ENCODE measurements around the gene GLP1R. TPM values are rescaled to one million over a fixed set of nuclear protein-coding genes. Genes with fewer than 3 reads are reported as not detected.
A peak's percentile ranks its signal among the peaks of the same experiment; 100 is the strongest.

Gene GLP1R
- total RNA-seq, 1 donor from 2014 or later = not detected

DNA sequence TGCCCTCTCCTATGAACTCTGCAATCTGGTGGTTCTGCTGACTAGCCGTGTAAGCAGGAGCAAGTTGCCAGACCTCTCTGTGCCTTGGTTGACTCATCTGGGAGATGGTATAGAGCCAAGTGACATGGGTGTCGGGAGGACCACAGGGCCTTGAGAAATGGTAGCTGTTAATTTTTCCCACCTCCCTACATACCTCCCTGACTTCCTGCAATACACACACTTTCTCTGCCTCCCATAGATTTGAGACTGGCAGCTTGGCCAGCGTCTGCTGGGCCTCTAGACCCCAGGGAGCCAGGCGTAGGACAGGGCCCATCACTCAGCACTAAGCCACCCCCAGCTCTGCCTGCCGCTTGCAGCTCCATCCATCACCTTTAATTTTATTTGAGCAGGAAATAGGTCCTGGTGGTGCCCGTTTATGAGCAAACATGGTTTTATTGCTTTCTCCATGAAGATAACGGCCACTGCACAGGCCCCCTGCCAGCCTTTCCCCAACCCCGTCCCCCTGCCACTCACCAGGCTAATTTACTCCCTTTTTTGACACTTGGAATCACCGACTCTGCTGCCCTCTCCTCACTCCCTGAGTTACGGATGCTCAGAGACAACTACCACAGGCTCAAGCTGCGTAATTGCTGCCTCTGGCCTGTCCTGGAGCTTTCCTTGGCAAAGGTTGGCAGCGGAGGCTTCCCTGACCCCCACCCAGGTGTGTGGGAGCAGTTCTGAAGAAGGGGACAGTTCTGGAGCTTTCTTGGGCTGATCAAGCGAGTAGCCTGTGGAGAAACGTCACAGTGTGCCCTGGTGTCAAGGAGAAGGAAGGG lies 11.1 kb downstream of the GLP1R start:
- Mint-ChIP-seq H3K9me3 (ENCODE audit: low read depth) (no peaks in the 10 kb centered on the region), H3K4me3 (ENCODE audit: unreplicated experiment) (no peak overlapping the region), H3K4me1 (ENCODE audit: low read depth) (no peaks in the 10 kb centered on the region), H3K27ac (ENCODE audit: unreplicated experiment) (no peak overlapping the region), H3K27me3 (ENCODE audit: low read depth) (peaks cover 60% of the 10 kb centered on the region), H3K36me3 (ENCODE audit: low read depth) (no peaks in the 10 kb centered on the region)
- DNase-seq (ENCODE audit: low spot score) = peak; percentile 55
- TF ChIP-seq, protein P1, sequence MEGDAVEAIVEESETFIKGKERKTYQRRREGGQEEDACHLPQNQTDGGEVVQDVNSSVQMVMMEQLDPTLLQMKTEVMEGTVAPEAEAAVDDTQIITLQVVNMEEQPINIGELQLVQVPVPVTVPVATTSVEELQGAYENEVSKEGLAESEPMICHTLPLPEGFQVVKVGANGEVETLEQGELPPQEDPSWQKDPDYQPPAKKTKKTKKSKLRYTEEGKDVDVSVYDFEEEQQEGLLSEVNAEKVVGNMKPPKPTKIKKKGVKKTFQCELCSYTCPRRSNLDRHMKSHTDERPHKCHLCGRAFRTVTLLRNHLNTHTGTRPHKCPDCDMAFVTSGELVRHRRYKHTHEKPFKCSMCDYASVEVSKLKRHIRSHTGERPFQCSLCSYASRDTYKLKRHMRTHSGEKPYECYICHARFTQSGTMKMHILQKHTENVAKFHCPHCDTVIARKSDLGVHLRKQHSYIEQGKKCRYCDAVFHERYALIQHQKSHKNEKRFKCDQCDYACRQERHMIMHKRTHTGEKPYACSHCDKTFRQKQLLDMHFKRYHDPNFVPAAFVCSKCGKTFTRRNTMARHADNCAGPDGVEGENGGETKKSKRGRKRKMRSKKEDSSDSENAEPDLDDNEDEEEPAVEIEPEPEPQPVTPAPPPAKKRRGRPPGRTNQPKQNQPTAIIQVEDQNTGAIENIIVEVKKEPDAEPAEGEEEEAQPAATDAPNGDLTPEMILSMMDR (IDR thresholded peaks at IDR 0.05) = no peak

DNA sequence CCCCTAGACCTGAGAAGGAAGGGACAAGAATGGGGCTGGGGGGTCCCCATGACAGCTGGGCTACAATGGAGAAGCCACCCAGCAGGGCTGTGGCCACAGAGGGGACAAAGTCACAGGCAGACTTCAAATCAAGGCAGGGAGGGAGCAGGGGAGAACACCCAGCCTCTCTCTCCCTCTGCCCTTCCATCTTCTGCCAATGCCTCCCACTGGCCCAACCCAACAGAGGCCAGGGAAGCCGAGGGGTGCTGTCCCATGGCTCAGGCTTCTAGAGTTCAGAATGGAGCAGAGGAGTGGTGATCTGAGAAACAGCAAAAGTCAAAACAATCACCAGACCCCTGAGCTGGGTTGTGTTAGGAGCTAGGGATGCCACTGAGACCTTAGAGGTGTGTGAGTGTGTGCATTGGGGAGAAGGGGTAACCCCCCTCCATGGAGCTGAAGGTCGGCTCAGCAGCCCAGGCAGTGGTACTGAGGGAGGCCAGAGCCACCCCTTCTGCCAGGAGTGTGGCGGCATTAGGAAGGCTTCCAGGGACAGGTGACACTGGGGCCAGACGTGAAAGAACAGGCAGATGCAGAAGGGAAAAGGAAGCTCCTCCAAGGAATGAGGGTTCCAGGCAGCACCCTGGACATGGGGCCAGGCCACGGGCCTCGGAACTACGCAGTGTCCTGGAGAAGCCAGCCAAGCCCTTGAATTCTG lies 12.0 kb downstream of the GLP1R start:
- H3K36me3 Mint-ChIP-seq (ENCODE audit: low read depth) = no peaks in the 10 kb centered on the region
- TF ChIP-seq, protein P1 (IDR thresholded peaks at IDR 0.05) = no peak
- H3K4me1 Mint-ChIP-seq (ENCODE audit: low read depth) = no peaks in the 10 kb centered on the region
- H3K27ac Mint-ChIP-seq (ENCODE audit: unreplicated experiment) = no peak overlapping the region
- no peak overlapping the region for H3K4me3 Mint-ChIP-seq (ENCODE audit: unreplicated experiment)
- H3K9me3 Mint-ChIP-seq (ENCODE audit: low read depth) = no peaks in the 10 kb centered on the region
- H3K27me3 Mint-ChIP-seq (ENCODE audit: low read depth) = peaks cover 62% of the 10 kb centered on the region
- DNase-seq (ENCODE audit: low spot score) = peak; percentile 40

DNA sequence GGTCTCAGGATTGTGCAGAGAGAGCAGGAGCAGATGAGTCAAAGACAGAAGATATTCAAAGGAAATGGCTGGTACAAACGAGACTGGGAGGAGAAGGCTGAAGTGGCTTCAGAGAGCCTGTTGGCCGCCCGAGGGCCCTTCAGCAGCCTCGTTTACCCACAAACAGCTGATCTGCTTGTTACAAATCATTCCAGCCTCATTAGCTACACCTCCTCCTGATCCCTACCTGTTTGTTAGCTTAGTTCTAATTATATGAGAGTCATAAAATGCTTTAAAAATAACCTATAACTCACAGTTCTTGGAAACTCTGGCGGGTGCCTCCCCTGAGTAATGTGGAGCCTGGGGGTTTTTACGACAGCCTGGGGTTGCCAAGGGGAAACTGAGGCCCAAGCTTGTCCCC lies 12.6 kb downstream of the GLP1R start:
- Mint-ChIP-seq H3K4me1 (ENCODE audit: low read depth) (no peaks in the 10 kb centered on the region), H3K27me3 (ENCODE audit: low read depth) (peaks cover 60% of the 10 kb centered on the region), H3K9me3 (ENCODE audit: low read depth) (no peaks in the 10 kb centered on the region), H3K4me3 (ENCODE audit: unreplicated experiment) (no peak overlapping the region), H3K36me3 (ENCODE audit: low read depth) (no peaks in the 10 kb centered on the region), H3K27ac (ENCODE audit: unreplicated experiment) (no peak overlapping the region)
- peak; percentile 33 for DNase-seq (ENCODE audit: low spot score)
- TF ChIP-seq, protein P1 (IDR thresholded peaks at IDR 0.05) = no peak

DNA sequence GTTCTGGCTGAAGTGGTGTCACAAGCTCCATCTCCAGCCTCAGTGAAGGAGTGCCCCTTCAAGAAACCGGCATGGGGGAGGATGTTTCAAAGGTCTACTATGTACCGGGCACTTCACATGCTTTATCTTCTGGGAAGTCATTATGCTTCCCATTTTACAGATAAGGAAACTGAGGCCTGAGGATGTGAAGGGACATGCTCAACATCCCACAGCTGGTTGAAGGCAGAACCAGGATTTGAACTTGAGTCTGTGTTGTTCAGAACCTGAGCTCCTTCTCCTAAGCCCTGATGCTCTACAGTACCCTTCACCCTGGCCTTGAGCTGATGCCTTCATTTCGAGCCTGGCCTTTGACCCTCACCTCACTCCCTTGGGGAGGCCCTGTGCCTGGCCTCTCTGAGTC lies 13.0 kb downstream of the GLP1R start:
- no peak overlapping the region for H3K4me3 Mint-ChIP-seq (ENCODE audit: unreplicated experiment)
- TF ChIP-seq, protein P1 (IDR thresholded peaks at IDR 0.05) = no peak
- peaks cover 61% of the 10 kb centered on the region for H3K27me3 Mint-ChIP-seq (ENCODE audit: low read depth)
- no peak overlapping the region for H3K27ac Mint-ChIP-seq (ENCODE audit: unreplicated experiment)
- H3K9me3 Mint-ChIP-seq (ENCODE audit: low read depth) = no peaks in the 10 kb centered on the region
- DNase-seq (ENCODE audit: low spot score) = no peak
- H3K4me1 Mint-ChIP-seq (ENCODE audit: low read depth) = no peaks in the 10 kb centered on the region
- no peaks in the 10 kb centered on the region for H3K36me3 Mint-ChIP-seq (ENCODE audit: low read depth)

DNA sequence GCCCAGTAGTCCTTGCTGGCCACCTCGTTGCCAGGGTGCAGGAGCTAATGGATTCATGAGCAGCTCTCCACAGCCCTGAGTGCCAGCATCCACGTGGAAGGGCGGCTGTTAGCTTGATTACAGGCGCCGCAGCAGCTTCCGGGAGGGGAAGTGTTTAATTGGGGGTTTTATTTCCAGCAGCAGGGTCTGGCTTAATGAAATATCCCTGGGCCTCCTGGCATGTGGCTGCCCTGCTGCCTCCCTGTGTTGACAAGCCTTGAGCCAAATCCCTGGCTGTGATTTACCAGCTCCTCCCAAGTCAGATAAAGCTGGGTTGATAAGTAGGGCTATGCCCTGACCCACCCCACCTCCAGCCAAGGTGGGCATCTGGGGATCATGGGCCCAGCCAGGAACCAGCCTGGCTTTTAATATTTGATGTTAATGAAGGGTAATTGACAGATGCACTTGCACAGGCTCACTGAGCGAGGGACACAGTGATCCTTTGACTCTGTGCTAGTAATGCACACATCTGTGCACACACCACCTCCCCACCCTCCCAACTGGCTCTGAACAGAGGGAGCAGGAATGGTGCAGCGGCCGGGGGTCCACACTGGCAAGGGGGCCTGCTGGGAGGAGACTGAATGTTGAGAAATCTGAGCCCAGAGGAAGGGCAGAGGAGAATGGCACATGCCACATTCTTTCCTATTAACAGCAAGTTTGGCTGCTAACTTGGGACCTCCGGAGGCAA lies 13.6 kb downstream of the GLP1R start:
- Mint-ChIP-seq H3K36me3 (ENCODE audit: low read depth) (no peaks in the 10 kb centered on the region), H3K27ac (ENCODE audit: unreplicated experiment) (no peak overlapping the region), H3K27me3 (ENCODE audit: low read depth) (peaks cover 62% of the 10 kb centered on the region), H3K9me3 (ENCODE audit: low read depth) (no peaks in the 10 kb centered on the region), H3K4me1 (ENCODE audit: low read depth) (no peaks in the 10 kb centered on the region), H3K4me3 (ENCODE audit: unreplicated experiment) (no peak overlapping the region)
- DNase-seq (ENCODE audit: low spot score) = peak; percentile 52
- TF ChIP-seq, protein P1 (IDR thresholded peaks at IDR 0.05) = no peak

All from chondrocyte (in vitro differentiated cells).